IMR-90 (cell line): ENCODE data around the gene RDH11. TPM values are rescaled to one million over a fixed set of nuclear protein-coding genes. Genes with fewer than 3 reads are reported as not detected.

ENCODE experiments used
- ATAC-seq: fragments of 200-7000 bp; cut with Tn5 transposase; 2 replicates; pipeline ENCODE4 v1.9.1; 2020; ENCODE audit warnings: low read depth, mild to moderate bottlenecking, moderate library complexity
- BruUV-seq: library from RNA; stranded (reverse); fragments of 400-500 nt; replicated peaks from 2 replicates; lab custom pipeline; 2021; lab: Mats Ljungman, UMichigan
- CTCF ChIA-PET: fragments of 300-600 bp; formaldehyde crosslinking; extraction: SDS; loops from one replicate; lab custom pipeline; 2021; ENCODE audit warnings: antibody characterized with exemption; lab: Yijun Ruan, JAX
- POLR2A ChIA-PET: fragments of 300-600 bp; sonication (Branson Sonifier 250); formaldehyde crosslinking; loops from one replicate; lab custom pipeline; 2022; ENCODE audit warnings: antibody characterized with exemption; ENCODE audit not compliant: unreplicated experiment; lab: Charles Lee
- DNase-seq: peaks from one replicate; pipeline ENCODE4 v3.0.0; 2013
- H2AFZ ChIP-seq: replicated peaks from 2 replicates; pipeline ENCODE3; 2013; ENCODE audit warnings: low read length, mild to moderate bottlenecking; ENCODE audit not compliant: poor library complexity
- H2AK5ac ChIP-seq: 2 replicates; pipeline ENCODE4 v1.6.1; 2013; ENCODE audit warnings: low read depth, low read length, inconsistent platforms
- H2AK9ac ChIP-seq: replicated peaks from 2 replicates; pipeline ENCODE3; 2013; ENCODE audit warnings: mild to moderate bottlenecking, low read depth, low read length, moderate library complexity; ENCODE audit not compliant: poor library complexity
- H2BK120ac ChIP-seq: 2 replicates; pipeline ENCODE4 v1.6.1; 2013; ENCODE audit warnings: low read depth, low read length, inconsistent platforms
- H2BK15ac ChIP-seq: 3 replicates; pipeline ENCODE4 v1.6.1; 2013; ENCODE audit warnings: low read depth, low read length, inconsistent platforms
- H2BK20ac ChIP-seq: 2 replicates; pipeline ENCODE4 v1.6.1; 2013; ENCODE audit warnings: low read depth, mild to moderate bottlenecking, inconsistent platforms, low read length, moderate library complexity
- H2BK5ac ChIP-seq: 2 replicates; pipeline ENCODE4 v1.6.1; 2013; ENCODE audit warnings: mild to moderate bottlenecking, low read depth, low read length, inconsistent platforms; ENCODE audit not compliant: poor library complexity, severe bottlenecking
- H3K14ac ChIP-seq: replicated peaks from 2 replicates; pipeline ENCODE4 v1.6.1; 2013; ENCODE audit warnings: low read depth, low read length, inconsistent platforms
- H3K18ac ChIP-seq: 2 replicates; pipeline ENCODE4 v1.6.1; 2013; ENCODE audit warnings: low read depth, low read length, control low read depth
- H3K23ac ChIP-seq: 2 replicates; pipeline ENCODE4 v1.6.1; 2013; ENCODE audit warnings: low read depth, low read length, inconsistent platforms
- H3K27ac ChIP-seq: 2 replicates; pipeline ENCODE4 v1.5.1; 2013; ENCODE audit warnings: mild to moderate bottlenecking, control low read depth, low read length; ENCODE audit not compliant: insufficient read depth
- H3K27me3 ChIP-seq: 2 replicates; pipeline ENCODE4 v1.6.1; 2013; ENCODE audit warnings: low read length; ENCODE audit not compliant: control insufficient read depth, insufficient read depth
- H3K36me3 ChIP-seq: 2 replicates; pipeline ENCODE4 v1.6.1; 2013; ENCODE audit warnings: low read length, mixed read lengths; ENCODE audit not compliant: control insufficient read depth, insufficient read depth
- H3K4ac ChIP-seq: 2 replicates; pipeline ENCODE4 v1.6.1; 2013; ENCODE audit warnings: low read depth, low read length, inconsistent platforms
- H3K4me1 ChIP-seq: 2 replicates; pipeline ENCODE4 v1.6.1; 2013; ENCODE audit warnings: low read length, mixed read lengths; ENCODE audit not compliant: control insufficient read depth, insufficient read depth
- H3K4me2 ChIP-seq: 2 replicates; pipeline ENCODE4 v1.6.1; 2013; ENCODE audit warnings: low read depth, mild to moderate bottlenecking, control low read depth, low read length, moderate library complexity
- H3K4me3 ChIP-seq: 2 replicates; pipeline ENCODE4 v1.5.1; 2013; ENCODE audit warnings: low read depth, mild to moderate bottlenecking, control low read depth, low read length, moderate library complexity; ENCODE audit not compliant: insufficient read depth
- H3K56ac ChIP-seq: 2 replicates; pipeline ENCODE4 v1.6.1; 2013; ENCODE audit warnings: low read length, inconsistent platforms; ENCODE audit not compliant: insufficient read depth; ENCODE audit errors: extremely low read depth
- H3K79me1 ChIP-seq, 2 experiments: 2 replicates each; pipeline ENCODE4 v1.6.1; 2013; ENCODE audit warnings: low read length in 2 of 2, inconsistent platforms in 1 of 2, low read depth in 1 of 2
- H3K9ac ChIP-seq: 2 replicates; pipeline ENCODE4 v1.6.1; 2013; ENCODE audit warnings: low read depth, low read length, control low read depth
- H3K9me1 ChIP-seq: 2 replicates; pipeline ENCODE4 v1.6.1; 2013; ENCODE audit warnings: low read length, inconsistent platforms; ENCODE audit not compliant: insufficient read depth
- H3K9me3 ChIP-seq: 2 replicates; pipeline ENCODE4 v1.6.1; 2013; ENCODE audit warnings: low read length; ENCODE audit not compliant: control insufficient read depth, insufficient read depth
- H4K20me1 ChIP-seq: 2 replicates; pipeline ENCODE4 v1.6.1; 2013; ENCODE audit warnings: low read length, inconsistent platforms; ENCODE audit not compliant: insufficient read depth
- H4K5ac ChIP-seq: 2 replicates; pipeline ENCODE4 v1.6.1; 2013; ENCODE audit warnings: mild to moderate bottlenecking, low read depth, low read length, control low read depth
- H4K8ac ChIP-seq, 2 experiments: 2 replicates each; pipeline ENCODE4 v1.6.1; 2013; ENCODE audit warnings: low read depth in 2 of 2, low read length in 2 of 2, control low read depth in 1 of 2, inconsistent platforms in 1 of 2
- H4K91ac ChIP-seq: 2 replicates; pipeline ENCODE4 v1.6.1; 2013; ENCODE audit warnings: low read depth, low read length, inconsistent platforms; ENCODE audit not compliant: insufficient read depth
- BHLHE40 ChIP-seq: fragments of 150-350 bp; IDR thresholded peaks from 2 replicates; pipeline ENCODE4 v1.6.1; 2016; ENCODE audit warnings: mild to moderate bottlenecking, low read depth, low read length
- CEBPB ChIP-seq: IDR thresholded peaks from 2 replicates; pipeline ENCODE4 v1.6.1; 2012; ENCODE audit warnings: low read depth, low read length, improper control_type of control experiment
- CHD1 ChIP-seq: IDR thresholded peaks from 2 replicates; pipeline ENCODE4 v1.6.1; 2012; ENCODE audit warnings: low read depth, low read length, improper control_type of control experiment
- FOS ChIP-seq: fragments of 150-350 bp; IDR thresholded peaks from 2 replicates; pipeline ENCODE4 v1.6.1; 2016; ENCODE audit warnings: low read depth, low read length
- MAFK ChIP-seq: IDR thresholded peaks from 2 replicates; pipeline ENCODE4 v1.6.1; 2012; ENCODE audit warnings: low read depth, low read length, improper control_type of control experiment
- MAZ ChIP-seq: IDR thresholded peaks from 2 replicates; pipeline ENCODE4 v1.6.1; 2012; ENCODE audit warnings: low read depth, mild to moderate bottlenecking, low read length, improper control_type of control experiment, moderate library complexity, borderline replicate concordance
- MXI1 ChIP-seq: IDR thresholded peaks from 2 replicates; pipeline ENCODE4 v1.6.1; 2012; ENCODE audit warnings: low read depth, mild to moderate bottlenecking, low read length, moderate library complexity, borderline replicate concordance
- NFE2L2 ChIP-seq: fragments of 150-350 bp; IDR thresholded peaks from 2 replicates; pipeline ENCODE4 v1.6.1; 2016; ENCODE audit warnings: low read depth, mild to moderate bottlenecking, low read length
- POLR2A ChIP-seq: IDR thresholded peaks from 2 replicates; pipeline ENCODE4 v1.6.1; 2012; ENCODE audit warnings: mild to moderate bottlenecking, low read depth, low read length
- RAD21 ChIP-seq: IDR thresholded peaks from 2 replicates; pipeline ENCODE4 v1.6.1; 2012; ENCODE audit warnings: low read length, improper control_type of control experiment
- RCOR1 ChIP-seq: IDR thresholded peaks from 2 replicates; pipeline ENCODE4 v1.6.1; 2012; ENCODE audit warnings: mild to moderate bottlenecking, low read length, improper control_type of control experiment; ENCODE audit not compliant: insufficient replicate concordance
- RFX5 ChIP-seq: IDR thresholded peaks from 2 replicates; pipeline ENCODE4 v1.8.0; 2012; ENCODE audit warnings: low read depth, mild to moderate bottlenecking, low read length, moderate library complexity
- SMC3 ChIP-seq: fragments of 150-350 bp; IDR thresholded peaks from 2 replicates; pipeline ENCODE4 v1.6.1; 2016; ENCODE audit warnings: low read depth, mild to moderate bottlenecking, antibody characterized with exemption, low read length, moderate library complexity
- WGBS, 2 experiments: methylation state at CpG; one replicate each; pipeline versions ENCODE4 v1.1.5 to v1.1.7; 2013; ENCODE audit warnings: missing lambda C conversion rate in 2 of 2; ENCODE audit not compliant: insufficient read length in 1 of 2; ENCODE audit errors: extremely low coverage in 2 of 2; 5-methylcytosine and 5-hydroxymethylcytosine counted together
- dilution Hi-C: fragments of 300-500 bp; cut with HindIII; formaldehyde crosslinking; loops from one replicate; pipeline ENCODE4 v1.14.3; 2018; ENCODE audit warnings: low sequenced_read_pairs; ENCODE audit not compliant: unreplicated experiment
- in situ Hi-C: fragments of 300-500 bp; cut with MboI; formaldehyde crosslinking; loops from 3 replicates; pipeline ENCODE4 v1.14.3; 2019; ENCODE audit warnings: low sequenced_read_pairs, inconsistent platforms, mixed read lengths
- intact Hi-C: fragments of 100-400 bp; cut with micrococcal nuclease; formaldehyde crosslinking; loops from 2 replicates; pipeline ENCODE4 v1.10.0; 2022
- polyA plus RNA-seq, 3 experiments: library from polyadenylated mRNA; depleted of rRNA; stranded (reverse); fragments of >200 nt; gene quantifications; 2 replicates each; pipeline ENCODE4 v1.2.3, GENCODE V29; 2012; ENCODE audit warnings: low replicate concordance in 1 of 3
- total RNA-seq: library from RNA; depleted of rRNA; stranded (reverse); fragments of >200 nt; gene quantifications from 2 replicates; pipeline ENCODE4 v1.2.3, GENCODE V29; 2012
- TF ChIP-seq, protein P1 (sequence below): fragments of 150-350 bp; IDR thresholded peaks from 2 replicates; pipeline ENCODE4 v1.6.1; 2016; ENCODE audit warnings: low read depth, mild to moderate bottlenecking, low read length, moderate library complexity, borderline replicate concordance
- TF ChIP-seq, protein P2 (sequence below): fragments of 150-350 bp; IDR thresholded peaks from 2 replicates; pipeline ENCODE4 v1.6.1; 2017; ENCODE audit warnings: mild to moderate bottlenecking, antibody characterized with exemption, low read length, low read depth
- TF ChIP-seq, protein P3 (sequence below): conservative IDR thresholded peaks from 2 replicates; pipeline ENCODE4 v1.5.1; 2012; ENCODE audit warnings: mild to moderate bottlenecking, low read depth, low read length, improper control_type of control experiment

RDH11 gene
- total and polyA plus RNA-seq, 2 of the 4 experiments (the other 2 are of a cell fraction), result 77.3 to 149 TPM

DNA sequence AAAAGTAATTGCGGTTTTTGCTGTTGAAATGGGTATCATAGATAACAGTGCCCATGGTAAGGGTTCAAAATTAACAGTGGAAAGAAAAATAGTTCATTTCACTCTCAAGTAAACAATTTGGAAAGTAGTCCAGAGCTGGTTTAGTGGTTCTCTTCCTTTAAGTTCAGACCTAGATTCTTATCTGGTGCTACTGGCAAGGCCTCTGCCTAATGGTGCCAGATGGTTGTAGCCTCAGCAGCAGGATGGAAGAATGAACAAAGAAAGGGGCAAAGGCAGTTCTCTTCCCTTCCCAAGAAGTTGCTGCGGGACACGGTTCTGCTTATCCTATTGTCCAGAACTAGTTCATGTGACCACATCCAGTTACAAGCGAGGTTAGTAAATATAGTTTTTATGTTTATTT, 65.4 kb downstream of the RDH11 start:
- Histone ChIP-seq H4K5ac (no peak overlapping the region), H4K20me1 (no peaks in the 10 kb centered on the region), H3K56ac (no peak overlapping the region), H3K23ac (no peak overlapping the region), H2BK20ac (no peak overlapping the region), H2AFZ (no peak overlapping the region), H3K27ac (no peak overlapping the region), H4K91ac (no peak overlapping the region), H3K36me3 (no peaks in the 10 kb centered on the region), H3K18ac (no peak overlapping the region), H3K4me2 (no peak overlapping the region), H3K79me1 (no peaks in the 10 kb centered on the region), H4K8ac (no peak overlapping the region), H3K9ac (no peak overlapping the region), H2AK9ac (no peak overlapping the region), H3K27me3 (peaks cover 2% of the 10 kb centered on the region), H2BK120ac (no peak overlapping the region), H3K9me1 (no peaks in the 10 kb centered on the region; the same call in 1 of the 2 replicates), H2BK5ac (no peak overlapping the region), H3K4ac (no peak overlapping the region), H3K14ac (no peak overlapping the region), H2AK5ac (no peak overlapping the region), H3K4me1 (no peaks in the 10 kb centered on the region), H2BK15ac (no peak overlapping the region), H3K9me3 (no peaks in the 10 kb centered on the region), H3K4me3 (no peak overlapping the region)
- intact Hi-C loops (no loop called here), dilution Hi-C loops (no loop called here), in situ Hi-C loops (no loop called here)
- no peak for TF ChIP-seq CEBPB
- TF ChIP-seq, protein P1, sequence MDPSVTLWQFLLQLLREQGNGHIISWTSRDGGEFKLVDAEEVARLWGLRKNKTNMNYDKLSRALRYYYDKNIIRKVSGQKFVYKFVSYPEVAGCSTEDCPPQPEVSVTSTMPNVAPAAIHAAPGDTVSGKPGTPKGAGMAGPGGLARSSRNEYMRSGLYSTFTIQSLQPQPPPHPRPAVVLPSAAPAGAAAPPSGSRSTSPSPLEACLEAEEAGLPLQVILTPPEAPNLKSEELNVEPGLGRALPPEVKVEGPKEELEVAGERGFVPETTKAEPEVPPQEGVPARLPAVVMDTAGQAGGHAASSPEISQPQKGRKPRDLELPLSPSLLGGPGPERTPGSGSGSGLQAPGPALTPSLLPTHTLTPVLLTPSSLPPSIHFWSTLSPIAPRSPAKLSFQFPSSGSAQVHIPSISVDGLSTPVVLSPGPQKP, result no peak
- no peak for TF ChIP-seq RCOR1
- TF ChIP-seq RAD21, result no peak
- no peak for TF ChIP-seq POLR2A
- no peak for TF ChIP-seq MAZ
- no peak for TF ChIP-seq NFE2L2
- TF ChIP-seq, protein P2, sequence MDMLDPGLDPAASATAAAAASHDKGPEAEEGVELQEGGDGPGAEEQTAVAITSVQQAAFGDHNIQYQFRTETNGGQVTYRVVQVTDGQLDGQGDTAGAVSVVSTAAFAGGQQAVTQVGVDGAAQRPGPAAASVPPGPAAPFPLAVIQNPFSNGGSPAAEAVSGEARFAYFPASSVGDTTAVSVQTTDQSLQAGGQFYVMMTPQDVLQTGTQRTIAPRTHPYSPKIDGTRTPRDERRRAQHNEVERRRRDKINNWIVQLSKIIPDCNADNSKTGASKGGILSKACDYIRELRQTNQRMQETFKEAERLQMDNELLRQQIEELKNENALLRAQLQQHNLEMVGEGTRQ, result no peak
- no peak for TF ChIP-seq CHD1
- no peak for TF ChIP-seq RFX5
- TF ChIP-seq SMC3, result no peak
- TF ChIP-seq, protein P3, sequence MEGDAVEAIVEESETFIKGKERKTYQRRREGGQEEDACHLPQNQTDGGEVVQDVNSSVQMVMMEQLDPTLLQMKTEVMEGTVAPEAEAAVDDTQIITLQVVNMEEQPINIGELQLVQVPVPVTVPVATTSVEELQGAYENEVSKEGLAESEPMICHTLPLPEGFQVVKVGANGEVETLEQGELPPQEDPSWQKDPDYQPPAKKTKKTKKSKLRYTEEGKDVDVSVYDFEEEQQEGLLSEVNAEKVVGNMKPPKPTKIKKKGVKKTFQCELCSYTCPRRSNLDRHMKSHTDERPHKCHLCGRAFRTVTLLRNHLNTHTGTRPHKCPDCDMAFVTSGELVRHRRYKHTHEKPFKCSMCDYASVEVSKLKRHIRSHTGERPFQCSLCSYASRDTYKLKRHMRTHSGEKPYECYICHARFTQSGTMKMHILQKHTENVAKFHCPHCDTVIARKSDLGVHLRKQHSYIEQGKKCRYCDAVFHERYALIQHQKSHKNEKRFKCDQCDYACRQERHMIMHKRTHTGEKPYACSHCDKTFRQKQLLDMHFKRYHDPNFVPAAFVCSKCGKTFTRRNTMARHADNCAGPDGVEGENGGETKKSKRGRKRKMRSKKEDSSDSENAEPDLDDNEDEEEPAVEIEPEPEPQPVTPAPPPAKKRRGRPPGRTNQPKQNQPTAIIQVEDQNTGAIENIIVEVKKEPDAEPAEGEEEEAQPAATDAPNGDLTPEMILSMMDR, result no peak
- no peak for TF ChIP-seq FOS
- TF ChIP-seq BHLHE40, result no peak
- no peak for TF ChIP-seq MAFK
- no peak for TF ChIP-seq MXI1
- DNase-seq (no peak), ATAC-seq (no peak)
- ChIA-PET CTCF (no interaction called here), POLR2A (no interaction called here)
- BruUV-seq, result no TSS peak
- WGBS, 2 experiments, result no CpG with 5 or more reads among the region's 4 CpGs
